HL-60 (cell line): Measurements from ENCODE around the gene RAB3IP.

Experiments
- REST ChIP-seq: IDR thresholded peaks from 2 replicates; pipeline ENCODE4 v1.6.1; 2012; ENCODE audit warnings: low read depth; ENCODE audit not compliant: insufficient replicate concordance
- TF ChIP-seq, protein P1 (sequence below): IDR thresholded peaks from one replicate; pipeline ENCODE4 v1.5.1; 2011; ENCODE audit warnings: low read length, control low read depth, inconsistent platforms; ENCODE audit not compliant: insufficient read depth

GRCh38 chr12:69837191-69837590, 98.5 kb downstream of the RAB3IP start:
- TF ChIP-seq, protein P1, sequence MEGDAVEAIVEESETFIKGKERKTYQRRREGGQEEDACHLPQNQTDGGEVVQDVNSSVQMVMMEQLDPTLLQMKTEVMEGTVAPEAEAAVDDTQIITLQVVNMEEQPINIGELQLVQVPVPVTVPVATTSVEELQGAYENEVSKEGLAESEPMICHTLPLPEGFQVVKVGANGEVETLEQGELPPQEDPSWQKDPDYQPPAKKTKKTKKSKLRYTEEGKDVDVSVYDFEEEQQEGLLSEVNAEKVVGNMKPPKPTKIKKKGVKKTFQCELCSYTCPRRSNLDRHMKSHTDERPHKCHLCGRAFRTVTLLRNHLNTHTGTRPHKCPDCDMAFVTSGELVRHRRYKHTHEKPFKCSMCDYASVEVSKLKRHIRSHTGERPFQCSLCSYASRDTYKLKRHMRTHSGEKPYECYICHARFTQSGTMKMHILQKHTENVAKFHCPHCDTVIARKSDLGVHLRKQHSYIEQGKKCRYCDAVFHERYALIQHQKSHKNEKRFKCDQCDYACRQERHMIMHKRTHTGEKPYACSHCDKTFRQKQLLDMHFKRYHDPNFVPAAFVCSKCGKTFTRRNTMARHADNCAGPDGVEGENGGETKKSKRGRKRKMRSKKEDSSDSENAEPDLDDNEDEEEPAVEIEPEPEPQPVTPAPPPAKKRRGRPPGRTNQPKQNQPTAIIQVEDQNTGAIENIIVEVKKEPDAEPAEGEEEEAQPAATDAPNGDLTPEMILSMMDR = no peak
- no peak for TF ChIP-seq REST
